Mesothelial cell of epicardium (in vitro differentiated cells): ENCODE measurements around the gene EDDM13. TPM values are rescaled to one million over a fixed set of nuclear protein-coding genes. Genes with fewer than 3 reads are reported as not detected.
"Not testable (repeated sequence)": the region's sequence is repeated elsewhere in the genome, so short reads cannot be mapped to it uniquely, and the experiment has no call there.

ENCODE experiments used
- DNase-seq, 2 experiments: peaks; one replicate each; pipeline ENCODE4 v3.0.0; 2021; ENCODE audit warnings: low spot score in 2 of 2; ENCODE audit not compliant: unreplicated experiment in 2 of 2
- H3K27ac Mint-ChIP-seq: 2 replicates; pipeline ENCODE4 v1.8.0; 2021; ENCODE audit warnings: mixed read lengths
- H3K27me3 Mint-ChIP-seq: 2 replicates; pipeline ENCODE4 v1.8.0; 2021; ENCODE audit warnings: low read depth, mixed read lengths
- H3K36me3 Mint-ChIP-seq: 2 replicates; pipeline ENCODE4 v1.8.0; 2021; ENCODE audit warnings: mixed read lengths
- H3K4me1 Mint-ChIP-seq: 2 replicates; pipeline ENCODE4 v1.8.0; 2021; ENCODE audit warnings: mixed read lengths
- H3K4me3 Mint-ChIP-seq: 2 replicates; pipeline ENCODE4 v1.8.0; 2021; ENCODE audit warnings: mild to moderate bottlenecking, moderate library complexity, mixed read lengths
- H3K9me3 Mint-ChIP-seq: 2 replicates; pipeline ENCODE4 v1.8.0; 2021; ENCODE audit warnings: mixed read lengths
- CTCF ChIP-seq: fragments of 200-600 bp; sonication (generic); IDR thresholded peaks from one replicate; pipeline ENCODE4 v1.5.0; 2021; ENCODE audit warnings: antibody characterized with exemption; ENCODE audit not compliant: unreplicated experiment
- total RNA-seq: library from RNA; stranded (reverse); gene quantifications from 3 replicates; pipeline ENCODE4 v1.2.1, GENCODE V29; 2021

The EDDM13 gene
- total RNA-seq, 1 donor from 2014 or later = not detected

GRCh38 chr19:56332695-56333094 lies 60.1 kb downstream of the EDDM13 start:
- no peak for TF ChIP-seq CTCF
- H3K27me3 Mint-ChIP-seq = no peaks in the 10 kb centered on the region
- no peak overlapping the region for H3K4me3 Mint-ChIP-seq
- H3K9me3 Mint-ChIP-seq = peaks cover 43% of the 10 kb centered on the region
- H3K27ac Mint-ChIP-seq = no peak overlapping the region
- no peaks in the 10 kb centered on the region for H3K4me1 Mint-ChIP-seq
- no peak for DNase-seq
- H3K36me3 Mint-ChIP-seq = peaks cover 1% of the 10 kb centered on the region

GRCh38 chr19:56333506-56333905 lies 61.0 kb downstream of the EDDM13 start:
- DNase-seq = no peak
- Mint-ChIP-seq H3K4me1 (no peaks in the 10 kb centered on the region), H3K4me3 (no peak overlapping the region), H3K9me3 (peaks cover 51% of the 10 kb centered on the region), H3K27me3 (no peaks in the 10 kb centered on the region), H3K27ac (no peak overlapping the region), H3K36me3 (peaks cover 1% of the 10 kb centered on the region)
- TF ChIP-seq CTCF = peak; percentile 50

- peaks cover 58% of the 10 kb centered on the region for H3K9me3 Mint-ChIP-seq
- not testable (repeated sequence) for DNase-seq, H3K27me3 Mint-ChIP-seq, H3K4me1 Mint-ChIP-seq, H3K36me3 Mint-ChIP-seq, H3K27ac Mint-ChIP-seq, H3K4me3 Mint-ChIP-seq
Measured at GRCh38 chr19:56335371-56335770, 62.8 kb downstream of the EDDM13 start.

- not testable (repeated sequence) for H3K36me3 Mint-ChIP-seq, H3K4me1 Mint-ChIP-seq, DNase-seq, H3K27me3 Mint-ChIP-seq, H3K27ac Mint-ChIP-seq, H3K4me3 Mint-ChIP-seq
- peaks cover 57% of the 10 kb centered on the region for H3K9me3 Mint-ChIP-seq
Measured at GRCh38 chr19:56337077-56337476, 64.5 kb downstream of the EDDM13 start.

- H3K4me1 Mint-ChIP-seq, H3K36me3 Mint-ChIP-seq, DNase-seq, H3K4me3 Mint-ChIP-seq, H3K27me3 Mint-ChIP-seq, H3K27ac Mint-ChIP-seq: not testable (repeated sequence)
- H3K9me3 Mint-ChIP-seq = peaks cover 59% of the 10 kb centered on the region
Measured at GRCh38 chr19:56339031-56339430, 66.5 kb downstream of the EDDM13 start.

GRCh38 chr19:56341948-56342347 lies 69.4 kb downstream of the EDDM13 start:
- H3K36me3 Mint-ChIP-seq = peaks cover 6% of the 10 kb centered on the region
- H3K27me3 Mint-ChIP-seq = no peaks in the 10 kb centered on the region
- TF ChIP-seq CTCF = no peak
- H3K9me3 Mint-ChIP-seq = peaks cover 62% of the 10 kb centered on the region
- DNase-seq = no peak
- H3K4me1 Mint-ChIP-seq = no peaks in the 10 kb centered on the region
- H3K4me3 Mint-ChIP-seq = no peak overlapping the region
- no peak overlapping the region for H3K27ac Mint-ChIP-seq

GRCh38 chr19:56347163-56347778 lies 74.7 kb downstream of the EDDM13 start:
- Mint-ChIP-seq H3K9me3 (peaks cover 37% of the 10 kb centered on the region), H3K27me3 (no peaks in the 10 kb centered on the region), H3K4me1 (no peaks in the 10 kb centered on the region), H3K27ac (no peak overlapping the region), H3K36me3 (peaks cover 3% of the 10 kb centered on the region), H3K4me3 (no peak overlapping the region)
- TF ChIP-seq CTCF = no peak
- no peak for DNase-seq
